ENCODE data around the gene LOXL3. TPM values are rescaled to one million over a fixed set of nuclear protein-coding genes. Genes with fewer than 3 reads are reported as not detected.

Gene LOXL3
- total RNA-seq, 4 donors from 2014 or later = 0.98 to 5.6 (median 2.2) TPM

DNA sequence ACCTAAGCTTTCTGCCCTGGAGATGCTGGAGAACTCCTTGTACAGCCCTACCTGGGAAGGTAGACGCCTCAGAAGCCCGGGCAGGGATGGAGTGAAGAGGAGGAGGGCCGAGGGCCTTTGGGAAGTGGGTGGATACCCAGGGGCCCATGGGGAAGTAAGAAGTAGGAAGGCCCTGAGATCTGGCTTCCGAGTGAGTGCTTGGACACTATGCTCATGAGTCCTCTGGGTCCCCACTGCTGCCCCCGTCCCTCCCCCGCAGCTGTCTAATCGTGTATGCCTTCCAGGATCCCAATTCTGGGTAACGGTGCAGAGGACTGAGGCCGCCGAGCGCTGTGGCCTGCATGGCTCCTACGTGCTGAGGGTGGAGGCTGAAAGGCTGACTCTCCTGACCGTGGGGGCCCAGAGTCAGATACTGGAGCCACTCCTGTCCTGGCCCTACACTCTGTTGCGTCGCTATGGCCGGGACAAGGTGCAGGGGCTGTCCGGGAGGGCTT is 1.9 kb upstream of the LOXL3 start:
- H3K27me3 ChIP-seq = no peaks in the 10 kb centered on the region
- H3K36me3 ChIP-seq = peaks cover 0 to 6% of the 10 kb centered on the region in 2 donors
- peak in 1 of 2 donors; percentile 10 for DNase-seq
- peak overlapping the region in 2 of 3 donors; percentile 66 to 89 for H3K4me3 ChIP-seq (replicated peaks in 1 of 3)
- intact Hi-C loops (cut with DNase I) = no loop called here
- no peak for TF ChIP-seq POLR2A (IDR thresholded peaks at IDR 0.05)
- H3K4me1 ChIP-seq = peaks cover 0 to 8% of the 10 kb centered on the region in 2 donors
- H3K9me3 ChIP-seq = no peaks in the 10 kb centered on the region
- WGBS, 2 donors = 69 to 78% methylated on average over 7 to 13 of the region's 17 CpGs
- peak overlapping the region in 1 of 3 donors; percentile 89 for H3K27ac ChIP-seq

GRCh38 chr2:74554820-74555531 is 1.2 kb upstream of the LOXL3 start:
- DNase-seq = peak; percentile 59 to 60
- intact Hi-C loops (cut with DNase I) = no loop called here

DNA sequence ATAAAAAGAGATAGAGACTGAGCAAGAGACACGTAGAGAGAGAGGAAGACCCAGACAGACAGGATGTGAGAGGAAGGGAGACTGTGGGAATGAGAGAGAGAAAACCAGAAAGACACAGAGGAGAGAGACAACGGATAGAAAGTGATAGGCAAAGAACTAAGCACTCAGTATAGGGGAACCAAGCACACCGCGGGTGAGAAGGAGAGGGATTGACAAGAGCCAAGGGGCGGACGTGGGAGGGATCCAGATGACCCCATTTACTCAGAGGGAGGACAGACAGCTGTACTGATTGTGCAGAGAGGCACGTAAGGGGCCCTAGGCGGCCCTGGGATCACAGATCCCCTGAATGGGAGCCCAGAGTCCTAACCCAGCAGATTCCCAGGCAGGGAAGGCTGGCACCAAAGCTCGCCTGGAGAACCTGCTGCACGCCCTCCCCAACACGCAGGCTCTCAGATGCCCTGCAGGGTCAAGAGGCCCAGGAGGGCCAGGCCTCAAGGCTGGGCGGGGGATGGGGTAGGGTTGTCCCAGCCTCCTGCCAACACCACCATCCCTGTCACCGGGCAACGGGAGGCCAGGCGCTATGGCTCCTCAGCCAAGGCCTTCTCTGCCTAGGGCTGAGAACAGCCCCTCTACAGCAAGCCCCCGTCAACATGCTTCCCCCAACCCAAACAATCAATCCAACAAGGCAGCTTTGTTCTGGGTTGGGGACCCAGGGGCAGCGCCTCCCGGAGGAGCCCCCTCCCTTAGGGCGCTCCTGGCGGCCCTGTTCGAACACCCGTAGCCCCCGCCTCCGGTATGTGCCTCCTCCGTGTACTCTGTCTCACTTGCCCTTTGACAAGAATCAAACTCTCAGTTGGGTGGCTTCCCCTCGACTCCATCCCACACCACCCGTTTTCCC is 579 bp downstream of the LOXL3 start:
- TF ChIP-seq POLR2A (IDR thresholded peaks at IDR 0.05) = no peak
- TF ChIP-seq, protein P1, sequence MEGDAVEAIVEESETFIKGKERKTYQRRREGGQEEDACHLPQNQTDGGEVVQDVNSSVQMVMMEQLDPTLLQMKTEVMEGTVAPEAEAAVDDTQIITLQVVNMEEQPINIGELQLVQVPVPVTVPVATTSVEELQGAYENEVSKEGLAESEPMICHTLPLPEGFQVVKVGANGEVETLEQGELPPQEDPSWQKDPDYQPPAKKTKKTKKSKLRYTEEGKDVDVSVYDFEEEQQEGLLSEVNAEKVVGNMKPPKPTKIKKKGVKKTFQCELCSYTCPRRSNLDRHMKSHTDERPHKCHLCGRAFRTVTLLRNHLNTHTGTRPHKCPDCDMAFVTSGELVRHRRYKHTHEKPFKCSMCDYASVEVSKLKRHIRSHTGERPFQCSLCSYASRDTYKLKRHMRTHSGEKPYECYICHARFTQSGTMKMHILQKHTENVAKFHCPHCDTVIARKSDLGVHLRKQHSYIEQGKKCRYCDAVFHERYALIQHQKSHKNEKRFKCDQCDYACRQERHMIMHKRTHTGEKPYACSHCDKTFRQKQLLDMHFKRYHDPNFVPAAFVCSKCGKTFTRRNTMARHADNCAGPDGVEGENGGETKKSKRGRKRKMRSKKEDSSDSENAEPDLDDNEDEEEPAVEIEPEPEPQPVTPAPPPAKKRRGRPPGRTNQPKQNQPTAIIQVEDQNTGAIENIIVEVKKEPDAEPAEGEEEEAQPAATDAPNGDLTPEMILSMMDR (IDR thresholded peaks at IDR 0.05) = no peak
- H3K9me3 ChIP-seq = no peaks in the 10 kb centered on the region
- H3K27ac ChIP-seq = peak overlapping the region in 1 of 3 donors; percentile 89
- peaks cover 8 to 15% of the 10 kb centered on the region in 2 donors for H3K4me1 ChIP-seq
- intact Hi-C loops (cut with DNase I) = no loop called here
- H3K36me3 ChIP-seq = peaks cover 0 to 6% of the 10 kb centered on the region in 2 donors
- H3K27me3 ChIP-seq = no peaks in the 10 kb centered on the region
- WGBS, 2 donors = 51 to 57% methylated on average over 23 to 25 of the region's 27 CpGs
- DNase-seq = peak in 1 of 2 donors; percentile 19
- peak overlapping the region in 1 of 3 donors; percentile 89 for H3K4me3 ChIP-seq (replicated peaks in 1 of 3)

More at GRCh38 chr2:74554820-74555531, 1.2 kb upstream of the LOXL3 start:
- H3K27ac ChIP-seq = peak overlapping the region; percentile 75 to 89 (median 86)
- WGBS, 2 donors = 2 to 6% methylated on average over 12 to 32 of the region's 58 CpGs
- peaks cover 0 to 6% of the 10 kb centered on the region in 2 donors for H3K36me3 ChIP-seq
- TF ChIP-seq POLR2A (IDR thresholded peaks at IDR 0.05) = no peak
- TF ChIP-seq, protein P1 (IDR thresholded peaks at IDR 0.05) = peak in 2 of 6 experiments; percentile 5 to 15
- peak overlapping the region; percentile 66 to 94 (median 89) for H3K4me3 ChIP-seq (replicated peaks in 1 of 3)
- no peaks in the 10 kb centered on the region for H3K27me3 ChIP-seq
- H3K4me1 ChIP-seq = peaks cover 0 to 8% of the 10 kb centered on the region in 2 donors
- no peaks in the 10 kb centered on the region for H3K9me3 ChIP-seq

- Histone ChIP-seq H3K27me3 (no peaks in the 10 kb centered on the region), H3K4me1 (peaks cover 8 to 15% of the 10 kb centered on the region in 2 donors), H3K4me3 (replicated peaks in 1 of 3) (no peak overlapping the region), H3K27ac (no peak overlapping the region), H3K9me3 (no peaks in the 10 kb centered on the region), H3K36me3 (peaks cover 0 to 6% of the 10 kb centered on the region in 2 donors)
- 75 to 84% methylated on average over 19 to 21 of the region's 21 CpGs for WGBS, 2 donors
- no peak for TF ChIP-seq POLR2A (IDR thresholded peaks at IDR 0.05)
- TF ChIP-seq, protein P1 (IDR thresholded peaks at IDR 0.05) = no peak
- intact Hi-C loops (cut with DNase I) = no loop called here
- DNase-seq = no peak
Observed at GRCh38 chr2:74551942-74552913, 1.5 kb downstream of the LOXL3 start.

Measured in thyroid gland (tissue), 4 donors.